DMS114 treated with DMSO at 0.1 percent for 48 hours (cell line): ENCODE measurements around the gene DNAJC3.
"Not testable (repeated sequence)": the region's sequence is repeated elsewhere in the genome, so short reads cannot be mapped to it uniquely, and the experiment has no call there.

Experiments
- DNase-seq: peaks from one replicate; lab custom pipeline; 2025; ENCODE audit not compliant: unreplicated experiment; lab: John Stamatoyannopoulos, UW

The DNAJC3 gene

DNA sequence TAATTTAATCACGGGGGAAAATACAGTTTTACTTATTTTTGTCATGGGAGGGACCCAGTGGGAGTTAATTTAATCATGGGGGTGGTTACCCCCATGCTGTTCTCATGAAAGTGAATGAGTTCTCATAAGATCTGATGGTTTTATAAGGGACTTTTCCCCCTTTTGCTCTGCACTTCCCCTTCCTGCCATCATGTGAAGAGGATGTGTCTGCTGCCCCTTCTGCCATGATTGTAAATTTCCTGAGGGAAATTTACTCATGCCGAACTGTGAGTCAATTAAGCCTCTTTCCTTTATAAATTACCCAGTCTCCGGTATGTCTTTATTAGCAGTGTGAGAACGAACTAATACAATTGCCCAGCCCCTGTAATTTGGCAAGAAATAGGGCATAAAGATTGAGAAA lies 35.9 kb downstream of the DNAJC3 start:
- not testable (repeated sequence) for DNase-seq

- DNase-seq = no peak
Observed at GRCh38 chr13:95713651-95714050, 36.7 kb downstream of the DNAJC3 start.

GRCh38 chr13:95714142-95714832 lies 37.3 kb downstream of the DNAJC3 start:
- DNase-seq = no peak

GRCh38 chr13:95716231-95716630 lies 39.3 kb downstream of the DNAJC3 start:
- no peak for DNase-seq

DNA sequence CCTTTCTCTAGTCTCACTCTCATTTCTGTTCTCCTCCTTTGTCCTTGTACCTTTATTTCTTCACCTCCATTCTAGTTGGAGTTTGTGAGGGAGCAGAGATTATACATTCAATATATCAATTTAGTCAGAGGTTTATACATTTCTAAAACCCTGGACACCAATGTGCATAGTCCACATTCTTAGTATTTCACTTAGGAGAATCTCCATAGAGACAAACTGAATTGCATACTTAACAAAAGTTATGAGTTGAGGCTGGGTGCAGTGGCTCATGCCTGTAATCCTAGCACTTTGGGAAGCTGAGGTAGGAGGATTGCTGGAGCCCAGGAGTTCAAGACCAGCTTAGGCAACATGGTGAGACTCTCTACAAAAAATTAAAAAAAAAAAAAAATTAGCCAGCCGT lies 45.3 kb downstream of the DNAJC3 start:
- no peak for DNase-seq

DNA sequence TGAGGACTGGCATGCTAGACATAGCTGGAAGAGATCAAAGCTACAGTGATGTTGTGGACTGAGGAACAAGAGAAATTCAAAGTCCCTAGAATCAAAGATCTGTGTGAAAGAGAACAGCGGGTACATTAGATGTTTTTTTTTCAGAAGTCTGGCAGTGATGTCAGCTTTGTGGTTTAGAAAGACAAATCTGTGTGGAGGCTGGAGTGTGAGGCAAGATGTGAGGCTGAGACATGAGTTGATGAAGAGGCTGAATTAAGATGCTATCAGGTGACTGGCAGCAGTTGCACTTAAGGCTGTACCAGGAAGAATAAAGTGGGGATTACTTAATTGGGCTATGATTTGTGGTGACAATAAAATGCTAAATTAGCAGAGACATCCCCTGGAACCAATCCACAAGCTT lies 46.5 kb downstream of the DNAJC3 start:
- DNase-seq = no peak

- DNase-seq = no peak
Observed at GRCh38 chr13:95724252-95724651, 47.3 kb downstream of the DNAJC3 start.

GRCh38 chr13:95726876-95727275 lies 49.9 kb downstream of the DNAJC3 start:
- DNase-seq = no peak

DNA sequence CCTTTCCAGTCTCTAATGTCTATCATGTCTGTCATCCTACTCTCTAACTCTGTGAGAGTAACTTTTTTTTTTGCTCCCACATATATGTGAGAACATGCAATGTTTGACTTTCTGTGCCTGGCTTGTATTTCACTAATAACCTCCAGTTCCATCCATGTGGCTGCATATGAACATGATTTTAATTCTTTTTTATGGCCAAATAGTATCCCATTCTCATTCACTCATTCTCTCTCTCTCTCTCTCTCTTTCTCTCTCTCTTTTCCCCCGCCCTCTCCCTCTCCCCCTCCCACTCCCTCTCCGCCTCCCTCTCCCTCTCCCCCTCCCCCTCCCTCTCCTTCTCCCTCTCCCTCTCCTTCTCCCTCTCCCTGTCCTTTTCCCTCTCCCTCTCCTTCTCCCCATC lies 52.0 kb downstream of the DNAJC3 start:
- no peak for DNase-seq

GRCh38 chr13:95734124-95734523 lies 57.2 kb downstream of the DNAJC3 start:
- no peak for DNase-seq

- DNase-seq = not testable (repeated sequence)
Observed at GRCh38 chr13:95740071-95740978, 63.4 kb downstream of the DNAJC3 start.

GRCh38 chr13:95740979-95741320 lies 64.0 kb downstream of the DNAJC3 start:
- no peak for DNase-seq

DNA sequence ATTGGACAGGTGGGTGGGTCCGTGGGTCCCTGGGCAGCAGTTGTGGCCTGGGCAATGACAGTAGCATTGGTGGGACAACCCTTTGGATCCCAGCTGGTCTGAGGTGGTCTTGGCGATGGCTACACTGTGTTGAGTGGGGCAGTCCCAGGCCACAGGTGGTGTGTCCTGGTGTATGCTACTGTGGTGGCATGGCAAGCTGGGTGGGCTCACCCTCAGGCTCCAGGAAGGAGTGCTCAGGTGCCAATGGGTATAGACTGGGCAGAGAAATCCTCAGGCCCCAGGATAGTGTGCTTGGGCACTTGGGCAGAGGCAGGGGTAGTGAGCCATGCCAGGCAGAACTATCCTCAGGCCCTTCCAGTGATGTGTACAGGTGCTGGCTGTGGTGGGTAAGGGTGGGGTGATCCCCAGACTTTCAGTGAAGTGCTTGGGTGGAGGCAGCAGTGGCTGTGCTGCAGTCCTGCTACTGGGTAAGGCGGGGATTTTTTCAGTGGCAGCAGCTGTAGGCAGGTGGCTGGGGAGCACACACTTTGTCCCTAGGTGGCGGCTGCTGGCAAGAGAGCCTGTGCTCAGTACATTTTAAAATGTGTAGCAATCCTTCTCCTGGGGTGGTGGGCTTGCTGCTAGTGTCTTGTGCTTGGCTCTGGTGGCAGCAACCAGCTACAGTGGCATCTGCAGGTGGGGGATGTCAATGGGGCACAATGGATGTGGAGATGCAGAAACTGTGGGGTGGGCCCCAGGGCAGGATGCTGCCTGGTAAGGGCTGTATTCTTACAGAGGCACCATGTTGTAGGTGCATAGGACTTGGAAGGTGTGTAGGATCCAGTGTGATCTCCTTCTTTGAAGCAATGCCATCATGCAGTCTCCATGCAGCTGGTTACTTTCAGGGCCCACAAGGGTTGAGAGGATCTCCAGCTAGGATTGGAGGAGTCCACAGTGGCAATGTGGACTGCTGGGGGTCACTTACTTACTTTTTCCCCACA lies 64.9 kb downstream of the DNAJC3 start:
- no peak for DNase-seq

- DNase-seq = no peak
Observed at GRCh38 chr13:95743192-95743591, 66.3 kb downstream of the DNAJC3 start.

GRCh38 chr13:95745289-95745688 lies 68.3 kb downstream of the DNAJC3 start:
- no peak for DNase-seq

- DNase-seq = no peak
Observed at GRCh38 chr13:95745752-95746151, 68.8 kb downstream of the DNAJC3 start.

- no peak for DNase-seq
Observed at GRCh38 chr13:95749545-95749944, 72.6 kb downstream of the DNAJC3 start.

DNA sequence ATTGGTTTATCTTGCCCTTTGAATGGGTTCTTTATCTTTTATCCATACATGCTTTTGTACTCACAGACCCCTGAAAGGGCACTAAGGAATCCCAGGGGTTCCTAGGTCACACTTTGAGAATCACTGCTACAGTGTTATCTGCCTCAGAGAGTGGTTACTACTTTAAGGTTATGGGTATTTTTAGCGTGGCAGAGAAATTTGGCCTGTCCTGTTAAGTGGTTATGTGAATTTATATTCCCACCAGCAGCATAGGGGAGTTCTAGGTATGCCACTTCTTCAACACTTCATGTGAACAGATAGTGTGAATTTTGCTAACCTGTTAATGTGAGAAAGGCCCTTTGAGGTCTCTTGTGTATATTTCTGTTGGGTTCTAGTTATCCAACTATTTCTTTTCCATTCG lies 75.7 kb downstream of the DNAJC3 start:
- DNase-seq = no peak

DNA sequence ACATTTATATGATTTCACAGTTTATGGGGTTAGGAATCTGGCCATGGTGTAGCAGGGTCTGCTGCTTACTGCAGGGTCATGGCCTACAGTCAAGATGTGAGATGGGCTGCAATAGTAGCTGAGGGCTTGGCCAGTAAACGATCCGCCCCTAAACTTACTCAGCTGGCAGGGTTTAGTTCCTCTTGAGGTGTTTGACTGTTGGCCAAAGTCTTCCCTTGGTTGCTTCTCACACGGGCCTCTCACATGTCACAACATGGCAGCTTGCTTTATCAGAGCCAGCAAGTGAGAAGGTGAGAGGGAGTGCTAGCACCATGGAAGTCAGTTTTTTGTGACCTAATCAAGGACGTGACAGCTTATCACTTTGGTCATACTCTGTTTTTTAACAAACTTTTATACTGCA lies 77.1 kb downstream of the DNAJC3 start:
- no peak for DNase-seq

DNA sequence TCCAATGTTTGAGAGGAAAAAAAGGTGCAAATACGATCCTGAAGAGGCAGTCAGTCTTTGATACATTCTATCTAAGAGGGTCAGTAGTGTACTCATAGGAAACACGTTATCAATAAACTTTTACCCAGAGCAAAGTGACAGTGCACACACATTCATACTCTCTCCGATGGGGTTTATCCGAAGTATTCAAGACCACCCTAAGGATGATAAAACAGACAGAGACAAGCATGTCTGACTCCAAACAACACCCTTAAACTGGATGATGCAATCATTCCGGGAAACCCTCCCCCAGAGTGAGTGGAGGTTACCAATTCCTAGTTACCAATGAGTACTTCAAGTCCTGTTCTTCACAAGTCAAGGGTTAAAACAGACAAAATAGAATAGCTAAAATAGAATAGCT lies 79.1 kb downstream of the DNAJC3 start:
- DNase-seq = no peak

GRCh38 chr13:95762626-95763025 lies 85.7 kb downstream of the DNAJC3 start:
- DNase-seq = not testable (repeated sequence)
